Endothelial cell of umbilical vein (primary cell): Measurements from ENCODE around the gene KIF5C. TPM values are rescaled to one million over a fixed set of nuclear protein-coding genes. Genes with fewer than 3 reads are reported as not detected.

Experiments
- BruUV-seq: library from RNA; stranded (reverse); fragments of 400-500 nt; replicated peaks from 2 replicates; lab custom pipeline; 2021; lab: Mats Ljungman, UMichigan
- CTCF ChIA-PET: fragments of 300-600, 350-600 bp; sonication (Branson Sonifier 250); formaldehyde crosslinking; loops from one replicate; lab custom pipeline; 2021; ENCODE audit warnings: antibody characterized with exemption, inconsistent platforms; lab: Charles Lee
- POLR2A ChIA-PET: fragments of 300-600, 350-600 bp; sonication (Branson Sonifier 250); formaldehyde crosslinking; loops from one replicate; lab custom pipeline; 2021; ENCODE audit warnings: antibody characterized with exemption, inconsistent platforms; lab: Charles Lee
- DNase-seq: peaks from one replicate; pipeline ENCODE4 v3.0.0-alpha.2; 2011; ENCODE audit warnings: low read depth, low spot score
- FAIRE-seq: peaks from 2 replicates; lab custom pipeline; 2011; peaks lifted over from hg19 to GRCh38; lab: Jason Lieb, UNC
- H2AFZ ChIP-seq: 2 replicates; pipeline ENCODE4 v1.6.0; 2012; ENCODE audit warnings: low read depth, low read length, control low read depth, inconsistent platforms
- H3K27ac ChIP-seq: 2 replicates; pipeline ENCODE4 v1.5.1; 2011; ENCODE audit warnings: low read depth, mild to moderate bottlenecking, control low read depth, low read length, moderate library complexity; ENCODE audit not compliant: insufficient read depth
- H3K27me3 ChIP-seq, 2 experiments: 2 replicates each; pipeline versions ENCODE4 v1.6.0 to v1.6.1; 2011; ENCODE audit warnings: low read length in 2 of 2, mixed read lengths in 1 of 2; ENCODE audit not compliant: control insufficient read depth in 2 of 2, insufficient read depth in 2 of 2
- H3K36me3 ChIP-seq, 2 experiments: 2 replicates in 1 of 2; 3 replicates in 1 of 2; pipeline ENCODE4 v1.5.1; 2011; ENCODE audit warnings: low read length in 2 of 2, mild to moderate bottlenecking in 1 of 2, moderate library complexity in 1 of 2; ENCODE audit not compliant: control insufficient read depth in 2 of 2, insufficient read depth in 2 of 2; ENCODE audit errors: extremely low read depth in 1 of 2
- H3K4me1 ChIP-seq: 3 replicates; pipeline ENCODE4 v1.5.1; 2011; ENCODE audit warnings: mild to moderate bottlenecking, low read length; ENCODE audit not compliant: control insufficient read depth, insufficient read depth; ENCODE audit errors: extremely low read depth
- H3K4me2 ChIP-seq: 2 replicates; pipeline ENCODE4 v1.6.1; 2011; ENCODE audit warnings: low read length, control low read depth, mixed read lengths; ENCODE audit not compliant: insufficient read depth
- H3K4me3 ChIP-seq, 3 experiments: fragments of 200-600 bp in 1 of 3; sonication (generic), shearing (Covaris generic) in 1 of 3; replicated peaks in 1 of 3; 2 replicates each; pipeline ENCODE4 v1.5.1; 2011 to 2016; ENCODE audit warnings: control low read depth in 3 of 3, low read length in 3 of 3, mild to moderate bottlenecking in 2 of 3, inconsistent platforms in 1 of 3, low read depth in 1 of 3, moderate library complexity in 1 of 3; ENCODE audit not compliant: insufficient read depth in 1 of 3
- H3K79me2 ChIP-seq: 2 replicates; pipeline ENCODE4 v1.6.0; 2012; ENCODE audit warnings: low read length, inconsistent platforms; ENCODE audit not compliant: control insufficient read depth, insufficient read depth
- H3K9ac ChIP-seq: replicated peaks from 2 replicates; pipeline ENCODE3; 2011; ENCODE audit warnings: low read length, control low read depth; ENCODE audit not compliant: insufficient read depth; ENCODE audit errors: extremely low read depth
- H3K9me1 ChIP-seq: replicated peaks from 3 replicates; pipeline ENCODE4 v1.6.0; 2011; ENCODE audit warnings: mild to moderate bottlenecking, low read length; ENCODE audit not compliant: control insufficient read depth, insufficient read depth; ENCODE audit errors: extremely low read depth
- H3K9me3 ChIP-seq: replicated peaks from 2 replicates; pipeline ENCODE4 v1.5.1; 2012; ENCODE audit warnings: low read length, inconsistent platforms; ENCODE audit not compliant: control insufficient read depth, insufficient read depth
- H4K20me1 ChIP-seq: replicated peaks from 2 replicates; pipeline ENCODE3; 2011; ENCODE audit warnings: mild to moderate bottlenecking, low read length; ENCODE audit not compliant: control insufficient read depth, insufficient read depth; ENCODE audit errors: extremely low read depth
- EZH2 ChIP-seq: IDR thresholded peaks from 2 replicates; pipeline ENCODE4 v1.6.1; 2012; ENCODE audit warnings: borderline replicate concordance, low read depth, mild to moderate bottlenecking, moderate library complexity, low read length, inconsistent platforms; ENCODE audit not compliant: severe bottlenecking
- FOS ChIP-seq: IDR thresholded peaks from 2 replicates; pipeline ENCODE4 v1.6.1; 2011; ENCODE audit warnings: mild to moderate bottlenecking, low read length, moderate library complexity, borderline replicate concordance; ENCODE audit not compliant: insufficient read depth
- GATA2 ChIP-seq: IDR thresholded peaks from 2 replicates; pipeline ENCODE4 v1.7.0; 2011; ENCODE audit warnings: low read depth, mild to moderate bottlenecking, moderate library complexity, mixed read lengths, low read length; ENCODE audit not compliant: insufficient read length, insufficient read depth
- JUN ChIP-seq: IDR thresholded peaks from 2 replicates; pipeline ENCODE4 v1.6.1; 2011; ENCODE audit warnings: borderline replicate concordance, low read depth; ENCODE audit not compliant: insufficient read length, insufficient read depth
- MAX ChIP-seq: IDR thresholded peaks from 2 replicates; pipeline ENCODE4 v1.6.1; 2011; ENCODE audit not compliant: insufficient read depth, insufficient read length
- MYC ChIP-seq: IDR thresholded peaks from one replicate; pipeline ENCODE4 v1.6.1; 2011; ENCODE audit warnings: mild to moderate bottlenecking, low read depth, low read length
- POLR2A ChIP-seq: IDR thresholded peaks from 2 replicates; pipeline ENCODE4 v1.6.1; 2012; ENCODE audit warnings: low read depth, mild to moderate bottlenecking, control low read depth, low read length
- POLR2AphosphoS5 ChIP-seq: IDR thresholded peaks from 2 replicates; pipeline ENCODE4 v1.6.1; 2012; ENCODE audit warnings: low read depth, mild to moderate bottlenecking, control low read depth, low read length, moderate library complexity; ENCODE audit not compliant: insufficient read depth
- dilution Hi-C: fragments of 300-500 bp; cut with MboI; formaldehyde crosslinking; loops from one replicate; pipeline ENCODE4 v1.15.0; 2019; ENCODE audit warnings: low sequenced_read_pairs; ENCODE audit not compliant: extremely low pct_ligation_motif_present
- intact Hi-C: fragments of 100-400 bp; cut with micrococcal nuclease; formaldehyde crosslinking; loops from one replicate; pipeline ENCODE4 v1.10.0; 2022
- polyA plus RNA-seq, 4 experiments: library from polyadenylated mRNA; depleted of rRNA in 3 of 4; stranded (reverse) in 3 of 4; unstranded in 1 of 4; fragments of >200 nt; gene quantifications; 2 replicates each; pipeline versions ENCODE4 v1.2.1 to v1.2.3, GENCODE V29; 2011 to 2012; ENCODE audit warnings: missing spikeins in 1 of 4
- total RNA-seq: library from RNA; stranded (reverse); gene quantifications from 2 replicates; pipeline ENCODE4 v1.2.3, GENCODE V29; 2021
- TF ChIP-seq, protein P1 (sequence below), 2 donors: IDR thresholded peaks; 1 replicate in 1 of 2; 2 replicates in 1 of 2; pipeline ENCODE4 v1.5.1; 2011; ENCODE audit warnings: low read length in 2 of 2, mild to moderate bottlenecking in 2 of 2, moderate library complexity in 2 of 2, control low read depth in 1 of 2, inconsistent platforms in 1 of 2, low read depth in 1 of 2; ENCODE audit not compliant: insufficient read depth in 1 of 2; ENCODE audit errors: extremely low read depth in 1 of 2

The KIF5C gene
- total and polyA plus RNA-seq, 2 donors (not counting 3 experiments of a cell fraction or from before 2014, with no cell fraction given): 0.01 to 0.55 TPM

DNA sequence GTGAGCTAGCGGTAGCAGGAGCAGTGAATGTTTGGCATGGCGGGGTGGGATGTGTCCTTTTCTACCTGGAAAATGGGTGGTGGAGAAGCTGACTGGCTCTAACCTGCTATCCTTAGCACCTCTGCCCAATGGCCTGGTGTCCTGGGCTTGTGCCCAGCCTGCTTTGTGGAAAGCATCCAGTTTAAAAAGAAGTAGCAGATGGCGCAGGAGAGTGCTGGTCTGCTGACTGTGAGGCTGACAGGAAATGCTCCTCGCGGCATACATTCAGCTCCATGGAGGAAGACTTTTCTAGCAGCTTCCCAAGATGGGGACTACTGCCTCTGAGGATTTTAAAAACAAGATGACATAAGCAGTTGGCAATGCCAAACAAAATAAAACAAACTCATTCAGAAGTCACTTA, 107.3 kb downstream of the KIF5C start:
- no peak overlapping the region for H3K4me2 ChIP-seq
- FAIRE-seq: no peak
- no peaks in the 10 kb centered on the region for H3K4me1 ChIP-seq
- TF ChIP-seq FOS (no peak), MAX (no peak), MYC (no peak), JUN (no peak), EZH2 (no peak), POLR2A (no peak), POLR2AphosphoS5 (no peak), GATA2 (no peak)
- TF ChIP-seq, protein P1, sequence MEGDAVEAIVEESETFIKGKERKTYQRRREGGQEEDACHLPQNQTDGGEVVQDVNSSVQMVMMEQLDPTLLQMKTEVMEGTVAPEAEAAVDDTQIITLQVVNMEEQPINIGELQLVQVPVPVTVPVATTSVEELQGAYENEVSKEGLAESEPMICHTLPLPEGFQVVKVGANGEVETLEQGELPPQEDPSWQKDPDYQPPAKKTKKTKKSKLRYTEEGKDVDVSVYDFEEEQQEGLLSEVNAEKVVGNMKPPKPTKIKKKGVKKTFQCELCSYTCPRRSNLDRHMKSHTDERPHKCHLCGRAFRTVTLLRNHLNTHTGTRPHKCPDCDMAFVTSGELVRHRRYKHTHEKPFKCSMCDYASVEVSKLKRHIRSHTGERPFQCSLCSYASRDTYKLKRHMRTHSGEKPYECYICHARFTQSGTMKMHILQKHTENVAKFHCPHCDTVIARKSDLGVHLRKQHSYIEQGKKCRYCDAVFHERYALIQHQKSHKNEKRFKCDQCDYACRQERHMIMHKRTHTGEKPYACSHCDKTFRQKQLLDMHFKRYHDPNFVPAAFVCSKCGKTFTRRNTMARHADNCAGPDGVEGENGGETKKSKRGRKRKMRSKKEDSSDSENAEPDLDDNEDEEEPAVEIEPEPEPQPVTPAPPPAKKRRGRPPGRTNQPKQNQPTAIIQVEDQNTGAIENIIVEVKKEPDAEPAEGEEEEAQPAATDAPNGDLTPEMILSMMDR (IDR thresholded peaks at IDR 0.05; ENCODE audit: extremely low read depth in 1 of 2, insufficient read depth in 1 of 2, low read depth in 1 of 2, low read length in 2 of 2): no peak
- no peaks in the 10 kb centered on the region for H3K9me1 ChIP-seq
- intact Hi-C loops (loop anchor here (10.0 kb wide), 1 partner anchor 337 kb away; the partner anchor contains the start of gene EPC2), dilution Hi-C loops (no loop called here)
- no peak overlapping the region for H3K27ac ChIP-seq
- ChIA-PET POLR2A (no interaction called here), CTCF (interaction anchor here (1.5 kb wide), 1 partner anchor 1899 kb away, joined by 3 read pairs; no protein-coding TSS in a partner anchor)
- H3K9me3 ChIP-seq: no peaks in the 10 kb centered on the region
- H3K9ac ChIP-seq: no peak overlapping the region
- no peaks in the 10 kb centered on the region for H3K36me3 ChIP-seq
- H3K27me3 ChIP-seq: peaks cover 0 to 4% of the 10 kb centered on the region in 2 experiments
- no peaks in the 10 kb centered on the region for H3K79me2 ChIP-seq
- DNase-seq: no peak
- H3K4me3 ChIP-seq: no peak overlapping the region
- no TSS peak for BruUV-seq
- H4K20me1 ChIP-seq: no peaks in the 10 kb centered on the region
- no peak overlapping the region for H2AFZ ChIP-seq
